ENCODE measurements around the gene PLD5.

Gene PLD5

GRCh38 chr1:242447689-242448088 lies 76.8 kb downstream of the PLD5 start:
- no peak for TF ChIP-seq CTCF (conservative IDR thresholded peaks at IDR 0.05; ENCODE audit: low read length)
- no peak for DNase-seq (ENCODE audit: low read depth)
- H3K4me3 ChIP-seq (ENCODE audit: low read length) = no peak overlapping the region

DNA sequence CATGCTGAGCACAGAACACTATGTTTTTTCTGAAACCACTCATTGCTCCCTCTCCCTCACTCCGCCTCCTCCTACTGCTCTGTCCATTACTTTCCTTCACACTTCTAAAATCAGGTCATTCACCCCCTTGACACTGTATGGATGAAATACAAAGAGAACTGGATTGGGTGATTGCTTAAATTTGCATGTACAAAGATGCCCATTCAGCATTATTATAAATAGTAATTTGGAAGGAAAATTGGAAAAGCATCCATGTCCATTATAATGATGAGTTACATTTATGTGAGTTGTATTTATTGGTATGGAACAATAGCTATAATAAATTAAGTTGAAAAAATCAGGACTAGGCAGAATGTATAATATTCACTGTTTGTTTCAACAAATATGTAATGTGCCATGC lies 83.7 kb downstream of the PLD5 start:
- no peak overlapping the region for H3K4me3 ChIP-seq (ENCODE audit: low read length)
- TF ChIP-seq CTCF (conservative IDR thresholded peaks at IDR 0.05; ENCODE audit: low read length) = no peak
- no peak for DNase-seq (ENCODE audit: low read depth)

GRCh38 chr1:242435200-242435599 lies 89.3 kb downstream of the PLD5 start:
- no peak overlapping the region for H3K4me3 ChIP-seq (ENCODE audit: low read length)
- no peak for DNase-seq (ENCODE audit: low read depth)
- no peak for TF ChIP-seq CTCF (conservative IDR thresholded peaks at IDR 0.05; ENCODE audit: low read length)

GRCh38 chr1:242432491-242433095 lies 91.9 kb downstream of the PLD5 start:
- H3K4me3 ChIP-seq (ENCODE audit: low read length) = no peak overlapping the region

DNA sequence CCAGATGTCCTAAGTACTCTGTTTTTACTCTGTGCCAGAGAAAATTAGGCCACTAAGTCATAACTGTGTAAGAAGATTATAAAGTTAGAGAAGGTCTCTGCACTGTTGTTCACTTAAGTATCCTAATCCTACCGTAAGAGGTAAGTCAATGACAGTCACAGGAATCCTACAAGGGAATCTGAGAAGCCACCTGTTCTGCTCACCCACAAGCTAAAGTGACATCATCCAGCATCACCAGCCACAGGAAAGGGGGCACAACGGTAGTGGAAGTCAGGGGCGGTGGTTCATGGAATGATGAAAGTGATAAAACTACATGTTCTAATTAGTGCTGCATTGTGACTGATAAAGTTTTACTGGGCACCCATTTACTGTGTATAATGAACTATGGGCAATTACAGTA lies 92.7 kb downstream of the PLD5 start:
- no peak for DNase-seq (ENCODE audit: low read depth)
- no peak for TF ChIP-seq CTCF (conservative IDR thresholded peaks at IDR 0.05; ENCODE audit: low read length)
- no peak overlapping the region for H3K4me3 ChIP-seq (ENCODE audit: low read length)

More at GRCh38 chr1:242432491-242433095, 91.9 kb downstream of the PLD5 start:
- no peak for TF ChIP-seq CTCF (conservative IDR thresholded peaks at IDR 0.05; ENCODE audit: low read length)
- DNase-seq (ENCODE audit: low read depth) = no peak

- TF ChIP-seq CTCF (conservative IDR thresholded peaks at IDR 0.05; ENCODE audit: low read length) = no peak
- H3K4me3 ChIP-seq (ENCODE audit: low read length) = no peak overlapping the region
- DNase-seq (ENCODE audit: low read depth) = no peak
Measured at GRCh38 chr1:242430956-242431355, 93.5 kb downstream of the PLD5 start.

DNA sequence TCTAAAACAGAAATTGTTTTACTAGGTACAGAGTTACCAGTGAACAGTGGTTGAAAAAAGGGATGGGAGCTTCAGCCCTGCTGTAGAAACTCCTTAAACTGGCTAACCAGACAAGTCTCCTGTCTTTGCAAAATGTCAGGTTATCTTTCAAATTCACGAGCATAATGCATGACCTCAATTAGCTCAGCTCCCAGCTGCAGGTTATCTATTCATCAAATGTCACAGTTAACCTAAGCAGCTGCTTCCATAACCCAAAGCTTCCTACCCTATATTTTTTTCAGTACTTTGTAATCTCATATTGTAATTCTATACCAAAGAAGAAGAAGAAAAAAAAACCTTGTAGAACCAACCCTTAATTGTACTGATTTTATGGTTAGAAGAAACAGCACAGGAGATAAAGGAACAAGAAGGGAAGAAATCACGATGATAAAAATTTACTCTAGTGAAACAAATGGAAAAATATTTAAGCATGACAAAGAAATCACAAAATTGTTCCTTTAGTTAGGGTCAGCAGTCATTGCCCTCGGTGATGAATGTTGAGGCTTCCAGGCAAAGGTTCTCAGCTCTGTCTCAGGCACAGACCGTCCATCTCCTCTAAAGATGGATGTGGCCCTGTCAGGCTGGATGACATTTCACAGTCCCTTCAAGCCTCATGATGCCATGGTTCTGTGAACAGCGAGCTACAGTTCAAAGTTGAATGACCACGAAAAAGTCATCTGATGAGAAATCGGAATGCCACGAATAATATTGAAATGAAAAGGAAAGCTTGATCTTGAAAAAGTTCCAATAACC lies 95.9 kb downstream of the PLD5 start:
- H3K4me3 ChIP-seq (ENCODE audit: low read length) = no peak overlapping the region
- no peak for TF ChIP-seq CTCF (conservative IDR thresholded peaks at IDR 0.05; ENCODE audit: low read length)
- DNase-seq (ENCODE audit: low read depth) = no peak
